ENCODE results near the gene WDTC1. TPM values are rescaled to one million over a fixed set of nuclear protein-coding genes. Genes with fewer than 3 reads are reported as not detected.
A peak's percentile ranks its signal among the peaks of the same experiment; 100 is the strongest.
"Not testable (repeated sequence)": the region's sequence is repeated elsewhere in the genome, so short reads cannot be mapped to it uniquely, and the experiment has no call there.

WDTC1 gene
- total RNA-seq, 4 donors from 2014 or later, result 14.9 to 31.5 (median 26.8) TPM

DNA sequence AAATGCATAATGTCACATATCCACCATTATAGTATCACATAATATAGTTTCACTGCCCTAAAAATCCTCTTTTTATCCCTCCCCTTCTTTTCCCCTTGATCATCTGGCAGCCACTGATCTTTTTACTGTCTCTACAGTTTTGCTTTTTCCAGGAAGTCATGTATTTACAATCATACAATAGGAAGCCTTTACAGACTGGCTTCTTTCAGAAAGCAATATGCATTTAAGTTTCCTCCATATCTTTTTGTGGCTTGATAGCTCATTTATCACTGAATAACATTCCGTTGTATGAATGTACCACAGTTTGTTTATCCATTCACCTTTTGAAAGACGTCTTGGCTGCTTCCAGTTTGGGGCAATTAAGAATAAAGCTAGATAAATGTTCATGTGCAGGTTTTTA lies 14.3 kb upstream of the WDTC1 start:
- Histone ChIP-seq H3K9me3 (no peaks in the 10 kb centered on the region), H3K4me1 (no peaks in the 10 kb centered on the region), H3K27me3 (no peaks in the 10 kb centered on the region), H3K27ac (no peak overlapping the region), H3K36me3 (no peaks in the 10 kb centered on the region), H3K4me3 (no peak overlapping the region)
- TF ChIP-seq POLR2A (IDR thresholded peaks at IDR 0.05), result no peak
- TF ChIP-seq, protein P1, sequence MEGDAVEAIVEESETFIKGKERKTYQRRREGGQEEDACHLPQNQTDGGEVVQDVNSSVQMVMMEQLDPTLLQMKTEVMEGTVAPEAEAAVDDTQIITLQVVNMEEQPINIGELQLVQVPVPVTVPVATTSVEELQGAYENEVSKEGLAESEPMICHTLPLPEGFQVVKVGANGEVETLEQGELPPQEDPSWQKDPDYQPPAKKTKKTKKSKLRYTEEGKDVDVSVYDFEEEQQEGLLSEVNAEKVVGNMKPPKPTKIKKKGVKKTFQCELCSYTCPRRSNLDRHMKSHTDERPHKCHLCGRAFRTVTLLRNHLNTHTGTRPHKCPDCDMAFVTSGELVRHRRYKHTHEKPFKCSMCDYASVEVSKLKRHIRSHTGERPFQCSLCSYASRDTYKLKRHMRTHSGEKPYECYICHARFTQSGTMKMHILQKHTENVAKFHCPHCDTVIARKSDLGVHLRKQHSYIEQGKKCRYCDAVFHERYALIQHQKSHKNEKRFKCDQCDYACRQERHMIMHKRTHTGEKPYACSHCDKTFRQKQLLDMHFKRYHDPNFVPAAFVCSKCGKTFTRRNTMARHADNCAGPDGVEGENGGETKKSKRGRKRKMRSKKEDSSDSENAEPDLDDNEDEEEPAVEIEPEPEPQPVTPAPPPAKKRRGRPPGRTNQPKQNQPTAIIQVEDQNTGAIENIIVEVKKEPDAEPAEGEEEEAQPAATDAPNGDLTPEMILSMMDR (IDR thresholded peaks at IDR 0.05), result no peak
- intact Hi-C loops (cut with DNase I), result no loop called here
- WGBS, 2 donors, result 21 to 29% methylated on average over 2 of the region's 2 CpGs
- no peak for DNase-seq

DNA sequence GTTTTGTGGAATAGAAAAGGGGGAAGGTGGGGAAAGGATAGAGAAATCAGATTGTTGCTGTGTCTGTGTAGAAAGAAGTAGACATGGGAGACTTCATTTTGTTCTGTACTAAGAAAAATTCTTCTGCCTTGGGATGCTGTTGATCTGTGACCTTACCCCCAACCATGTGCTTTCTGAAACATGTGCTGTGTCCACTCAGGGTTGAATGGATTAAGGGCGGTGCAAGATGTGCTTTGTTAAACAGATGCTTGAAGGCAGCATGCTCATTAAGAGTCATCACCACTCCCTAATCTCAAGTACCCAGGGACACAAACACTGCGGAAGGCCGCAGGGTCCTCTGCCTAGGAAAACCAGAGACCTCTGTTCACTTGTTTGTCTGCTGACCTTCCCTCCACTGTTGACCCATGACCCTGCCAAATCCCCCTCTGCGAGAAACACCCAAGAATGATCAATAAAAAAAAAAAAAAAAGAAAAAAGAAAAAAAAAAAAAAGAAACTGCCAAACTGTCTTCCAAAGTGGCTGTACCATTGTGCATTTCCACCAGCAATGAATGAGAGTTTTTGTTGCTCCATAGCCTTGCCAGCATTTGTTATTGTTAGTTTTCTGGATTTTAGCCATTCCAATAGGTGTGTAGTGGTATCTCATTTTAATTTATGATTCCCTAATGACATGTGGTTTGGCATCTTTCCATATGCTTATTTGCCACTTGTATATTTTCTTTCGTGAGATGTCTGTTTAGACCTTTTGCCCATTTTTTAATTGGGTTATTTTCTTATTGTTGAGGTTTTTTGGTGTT lies 13.5 kb upstream of the WDTC1 start:
- 78 to 86% methylated on average over 1 to 4 of the region's 5 CpGs for WGBS, 2 donors
- H3K27ac ChIP-seq; DNase-seq; intact Hi-C loops (cut with DNase I); H3K4me3 ChIP-seq; H3K4me1 ChIP-seq; H3K27me3 ChIP-seq; H3K36me3 ChIP-seq; H3K9me3 ChIP-seq: not testable (repeated sequence)

DNA sequence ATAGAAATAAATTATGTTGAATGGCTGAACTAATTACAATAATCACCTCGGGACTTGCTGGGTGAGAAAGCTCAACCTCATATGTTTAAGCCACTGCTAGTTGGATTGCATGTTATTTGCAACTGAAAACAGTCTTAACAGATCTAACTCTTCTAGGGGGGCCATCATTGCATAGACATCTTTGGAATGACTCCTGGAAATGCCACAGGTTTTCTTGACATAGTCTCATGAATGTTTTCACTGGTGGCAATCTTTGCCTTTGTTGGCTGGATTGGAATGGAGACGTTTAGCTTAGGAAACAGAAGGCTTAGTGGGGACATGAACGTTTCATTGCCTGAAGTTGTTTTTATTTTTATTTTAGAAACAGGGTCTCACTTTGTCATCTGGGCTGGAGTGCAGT lies 8.8 kb upstream of the WDTC1 start:
- H3K9me3 ChIP-seq, result no peaks in the 10 kb centered on the region
- DNase-seq, result no peak
- no peak overlapping the region for H3K4me3 ChIP-seq
- no peaks in the 10 kb centered on the region for H3K4me1 ChIP-seq
- 57 to 81% methylated on average over 3 of the region's 3 CpGs for WGBS, 2 donors
- H3K36me3 ChIP-seq, result no peaks in the 10 kb centered on the region
- H3K27me3 ChIP-seq, result no peaks in the 10 kb centered on the region
- TF ChIP-seq, protein P1 (IDR thresholded peaks at IDR 0.05), result no peak
- no peak for TF ChIP-seq POLR2A (IDR thresholded peaks at IDR 0.05)
- intact Hi-C loops (cut with DNase I), result no loop called here
- no peak overlapping the region for H3K27ac ChIP-seq

DNA sequence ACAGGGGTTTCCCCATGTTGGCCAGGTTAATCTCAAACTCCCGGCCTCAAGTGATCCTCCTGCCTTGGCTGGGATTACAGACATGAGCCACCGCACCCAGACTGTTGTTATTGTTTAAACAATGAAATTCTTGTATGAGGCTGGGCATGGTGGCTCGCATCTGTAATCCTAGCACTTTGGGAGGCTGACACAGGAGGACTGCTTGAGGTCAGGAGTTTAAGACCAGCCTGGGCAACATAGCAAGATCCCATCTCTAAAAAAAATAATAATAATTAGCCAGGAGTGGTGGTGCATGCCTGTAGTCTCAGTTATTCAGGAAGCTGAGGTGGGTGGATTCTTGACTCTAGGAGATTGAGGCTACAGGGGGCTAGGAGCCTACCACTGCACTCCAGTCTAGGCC lies 6.7 kb upstream of the WDTC1 start:
- Histone ChIP-seq H3K4me3 (no peak overlapping the region), H3K36me3 (no peaks in the 10 kb centered on the region), H3K27ac (no peak overlapping the region), H3K4me1 (no peaks in the 10 kb centered on the region), H3K27me3 (no peaks in the 10 kb centered on the region), H3K9me3 (no peaks in the 10 kb centered on the region)
- WGBS, 2 donors, result 40 to 69% methylated on average over 1 to 3 of the region's 3 CpGs
- intact Hi-C loops (cut with DNase I), result no loop called here
- TF ChIP-seq, protein P1 (IDR thresholded peaks at IDR 0.05), result no peak
- TF ChIP-seq POLR2A (IDR thresholded peaks at IDR 0.05), result no peak
- no peak for DNase-seq

DNA sequence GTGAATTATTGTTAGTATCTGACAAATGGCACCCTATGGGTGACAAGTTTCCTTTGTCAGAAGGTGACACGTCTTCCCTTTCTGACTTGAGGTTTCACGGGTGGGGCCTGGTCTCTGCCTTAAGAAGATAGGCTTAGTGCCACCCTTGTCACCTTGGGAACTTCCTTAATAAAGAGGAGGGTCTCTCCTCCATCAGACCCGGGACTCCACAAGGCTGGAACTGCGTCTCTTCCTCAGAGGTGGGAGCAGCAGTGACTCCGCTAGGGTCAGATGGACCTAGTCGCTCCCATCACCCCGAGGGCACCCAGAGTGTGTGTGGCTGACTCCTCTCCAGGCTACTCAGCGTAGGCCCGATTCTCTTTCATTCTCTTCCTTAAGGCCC lies 774 bp upstream of the WDTC1 start:
- no peak for DNase-seq
- Histone ChIP-seq H3K4me3 (peak overlapping the region; percentile 70 to 100 (median 87)), H3K36me3 (no peaks in the 10 kb centered on the region), H3K9me3 (no peaks in the 10 kb centered on the region), H3K27me3 (no peaks in the 10 kb centered on the region), H3K27ac (peak overlapping the region; percentile 14 to 87 (median 39)), H3K4me1 (peaks cover 8 to 31% (median 13%) of the 10 kb centered on the region in 3 donors)
- no peak for TF ChIP-seq POLR2A (IDR thresholded peaks at IDR 0.05)
- TF ChIP-seq, protein P1 (IDR thresholded peaks at IDR 0.05), result no peak
- intact Hi-C loops (cut with DNase I), result no loop called here
- WGBS, 2 donors, result 34 to 71% methylated on average over 2 to 4 of the region's 9 CpGs
